Keratinocyte (primary cell): ENCODE data around the gene DDT. TPM values are rescaled to one million over a fixed set of nuclear protein-coding genes. Genes with fewer than 3 reads are reported as not detected.

Experiments
- DNase-seq: peaks from one replicate; pipeline ENCODE4 v3.0.0-alpha.2; 2011; ENCODE audit warnings: low read depth, missing footprints, low spot score
- FAIRE-seq: peaks from 2 replicates; lab custom pipeline; 2011; peaks lifted over from hg19 to GRCh38; lab: Jason Lieb, UNC
- H2AFZ ChIP-seq: 2 replicates; pipeline ENCODE4 v1.6.0; 2012; ENCODE audit warnings: low read length, control low read depth, inconsistent platforms; ENCODE audit not compliant: control insufficient read depth
- H3K27ac ChIP-seq: 2 replicates; pipeline ENCODE4 v1.5.1; 2011; ENCODE audit warnings: low read length; ENCODE audit not compliant: control insufficient read depth, insufficient read depth
- H3K27me3 ChIP-seq: 3 replicates; pipeline ENCODE4 v1.6.0; 2011; ENCODE audit warnings: low read length; ENCODE audit not compliant: control insufficient read depth, insufficient read depth; ENCODE audit errors: extremely low read depth
- H3K36me3 ChIP-seq, 2 experiments: 2 replicates in 1 of 2; 3 replicates in 1 of 2; pipeline ENCODE4 v1.5.1; 2011; ENCODE audit warnings: low read length in 2 of 2, mild to moderate bottlenecking in 1 of 2; ENCODE audit not compliant: control insufficient read depth in 2 of 2, insufficient read depth in 2 of 2; ENCODE audit errors: extremely low read depth in 1 of 2
- H3K4me1 ChIP-seq: 3 replicates; pipeline ENCODE4 v1.5.1; 2011; ENCODE audit warnings: low read length; ENCODE audit not compliant: control insufficient read depth, insufficient read depth; ENCODE audit errors: extremely low read depth
- H3K4me2 ChIP-seq: 3 replicates; pipeline ENCODE4 v1.6.0; 2011; ENCODE audit warnings: low read depth, low read length; ENCODE audit not compliant: control insufficient read depth, insufficient read depth; ENCODE audit errors: extremely low read depth
- H3K4me3 ChIP-seq, 3 experiments: fragments of 200-600 bp in 1 of 3; sonication (generic) in 1 of 3; 2 replicates in 2 of 3; 3 replicates in 1 of 3; pipeline ENCODE4 v1.5.1; 2011 to 2016; ENCODE audit warnings: low read length in 3 of 3, mild to moderate bottlenecking in 3 of 3, control low read depth in 2 of 3, inconsistent platforms in 1 of 3, low read depth in 1 of 3, mixed read lengths in 1 of 3, mixed run types in 1 of 3, moderate library complexity in 1 of 3; ENCODE audit not compliant: control insufficient read depth in 2 of 3, insufficient read depth in 2 of 3; ENCODE audit errors: extremely low read depth in 1 of 3
- H3K79me2 ChIP-seq: 2 replicates; pipeline ENCODE4 v1.6.0; 2012; ENCODE audit warnings: low read length; ENCODE audit not compliant: control insufficient read depth, insufficient read depth
- H3K9ac ChIP-seq: 3 replicates; pipeline ENCODE4 v1.6.0; 2011; ENCODE audit warnings: low read length; ENCODE audit not compliant: control insufficient read depth, insufficient read depth; ENCODE audit errors: extremely low read depth
- H3K9me1 ChIP-seq: 3 replicates; pipeline ENCODE4 v1.6.0; 2011; ENCODE audit warnings: low read length; ENCODE audit not compliant: control insufficient read depth, insufficient read depth; ENCODE audit errors: extremely low read depth
- H3K9me3 ChIP-seq: 2 replicates; pipeline ENCODE4 v1.5.1; 2012; ENCODE audit warnings: low read depth, low read length; ENCODE audit not compliant: control insufficient read depth
- H4K20me1 ChIP-seq: 3 replicates; pipeline ENCODE4 v1.6.0; 2011; ENCODE audit warnings: low read length; ENCODE audit not compliant: control insufficient read depth, insufficient read depth; ENCODE audit errors: extremely low read depth
- CTCF ChIP-seq, 3 experiments: IDR thresholded peaks in 1 of 3; conservative IDR thresholded peaks in 1 of 3; optimal IDR thresholded peaks in 1 of 3; 2 replicates in 2 of 3; 3 replicates in 1 of 3; pipeline versions ENCODE3 to v1.5.1; 2011; ENCODE audit warnings: low read length in 3 of 3, mild to moderate bottlenecking in 3 of 3, moderate library complexity in 2 of 3, control low read depth in 1 of 3, inconsistent platforms in 1 of 3; ENCODE audit not compliant: insufficient read depth in 2 of 3; ENCODE audit errors: extremely low read depth in 1 of 3
- EZH2 ChIP-seq: IDR thresholded peaks from one replicate; pipeline ENCODE4 v1.6.1; 2012; ENCODE audit warnings: inconsistent platforms, mild to moderate bottlenecking, low read length, moderate library complexity
- dilution Hi-C: fragments of 300-500 bp; cut with MboI; formaldehyde crosslinking; loops from one replicate; pipeline ENCODE4 v1.7.0; 2020; ENCODE audit warnings: low sequenced_read_pairs; ENCODE audit not compliant: extremely low pct_ligation_motif_present
- polyA plus RNA-seq, 5 experiments: library from polyadenylated mRNA; depleted of rRNA in 3 of 5; stranded (reverse) in 3 of 5; stranded (forward) in 1 of 5; unstranded in 1 of 5; fragments of >200 nt; gene quantifications; 1 replicate in 1 of 5; 2 replicates in 3 of 5; 3 replicates in 1 of 5; pipeline versions ENCODE4 v1.2.1 to v1.2.3, GENCODE V29; 2011 to 2012; ENCODE audit warnings: missing spikeins in 2 of 5, low read depth in 1 of 5, low replicate concordance in 1 of 5

DDT gene
- polyA plus RNA-seq, 1 donor (not counting 4 experiments of a cell fraction or from before 2014, with no cell fraction given) = 151 TPM

- Histone ChIP-seq H3K9me3 (no peaks in the 10 kb centered on the region), H4K20me1 (no peaks in the 10 kb centered on the region), H3K9ac (no peak overlapping the region), H3K27ac (no peak overlapping the region), H3K4me1 (no peaks in the 10 kb centered on the region), H2AFZ (no peak overlapping the region), H3K36me3 (no peaks in the 10 kb centered on the region), H3K9me1 (no peaks in the 10 kb centered on the region), H3K27me3 (no peaks in the 10 kb centered on the region), H3K4me2 (no peak overlapping the region), H3K4me3 (no peak overlapping the region), H3K79me2 (peaks cover 31% of the 10 kb centered on the region)
- DNase-seq (no peak), FAIRE-seq (no peak)
- dilution Hi-C loops = no loop called here
- no peak for TF ChIP-seq CTCF (optimal IDR thresholded peaks at IDR 0.05 in 1 of 3, IDR thresholded peaks at IDR 0.05 in 1 of 3, conservative IDR thresholded peaks at IDR 0.05 in 1 of 3; ENCODE audit: extremely low read depth in 1 of 3, insufficient read depth in 2 of 3, low read length in 3 of 3)
- no peak for TF ChIP-seq EZH2
Measured at GRCh38 chr22:24009227-24010017, 35.2 kb upstream of the DDT start.

- FAIRE-seq = no peak
- Histone ChIP-seq H3K9ac (no peak overlapping the region), H3K9me3 (no peaks in the 10 kb centered on the region), H3K36me3 (no peaks in the 10 kb centered on the region), H3K27me3 (no peaks in the 10 kb centered on the region), H3K9me1 (no peaks in the 10 kb centered on the region), H3K4me1 (no peaks in the 10 kb centered on the region), H2AFZ (no peak overlapping the region), H4K20me1 (no peaks in the 10 kb centered on the region), H3K79me2 (peaks cover 23% of the 10 kb centered on the region), H3K4me2 (no peak overlapping the region), H3K4me3 (no peak overlapping the region), H3K27ac (no peak overlapping the region)
- no peak for DNase-seq
- dilution Hi-C loops = no loop called here
- TF ChIP-seq CTCF (optimal IDR thresholded peaks at IDR 0.05 in 1 of 3, IDR thresholded peaks at IDR 0.05 in 1 of 3, conservative IDR thresholded peaks at IDR 0.05 in 1 of 3; ENCODE audit: extremely low read depth in 1 of 3, insufficient read depth in 2 of 3, low read length in 3 of 3) = no peak
- no peak for TF ChIP-seq EZH2
Measured at GRCh38 chr22:24008381-24009226, 34.4 kb upstream of the DDT start.
